G401 (cell line): Measurements from ENCODE around the gene IFI27. TPM values are rescaled to one million over a fixed set of nuclear protein-coding genes. Genes with fewer than 3 reads are reported as not detected.

Experiments
- DNase-seq: peaks from one replicate; pipeline ENCODE4 v3.0.0-alpha.2; 2015; ENCODE audit warnings: low spot score
- in situ Hi-C: cut with HindIII; loops from 2 replicates; pipeline ENCODE4 v1.10.0; 2016; ENCODE audit warnings: low sequenced_read_pairs, mixed read lengths
- total RNA-seq: library from RNA; depleted of rRNA; stranded (reverse); fragments of >200 nt; shearing (Covaris generic); gene quantifications from 2 replicates; pipeline ENCODE4 v1.2.3, GENCODE V29; 2014

The IFI27 gene
- total RNA-seq, 1 experiment from 2014 or later: not detected

- in situ Hi-C loops: no loop called here
- no peak for DNase-seq
Observed at GRCh38 chr14:94122438-94122837, 11.9 kb downstream of the IFI27 start.

- DNase-seq: no peak
- in situ Hi-C loops: no loop called here
Observed at GRCh38 chr14:94123296-94123695, 12.8 kb downstream of the IFI27 start.

GRCh38 chr14:94123868-94124267 is 13.3 kb downstream of the IFI27 start:
- DNase-seq: no peak
- in situ Hi-C loops: no loop called here

- no peak for DNase-seq
- in situ Hi-C loops: no loop called here
Observed at GRCh38 chr14:94124582-94125377, 14.2 kb downstream of the IFI27 start.

- in situ Hi-C loops: no loop called here
- no peak for DNase-seq
Observed at GRCh38 chr14:94125659-94126418, 15.3 kb downstream of the IFI27 start.

GRCh38 chr14:94126419-94126677 is 15.8 kb downstream of the IFI27 start:
- in situ Hi-C loops: no loop called here
- no peak for DNase-seq

GRCh38 chr14:94126800-94127199 is 16.3 kb downstream of the IFI27 start:
- DNase-seq: no peak
- in situ Hi-C loops: no loop called here

- no peak for DNase-seq
- in situ Hi-C loops: no loop called here
Observed at GRCh38 chr14:94127330-94127729, 16.8 kb downstream of the IFI27 start.

GRCh38 chr14:94128216-94128839 is 17.8 kb downstream of the IFI27 start:
- in situ Hi-C loops: no loop called here
- DNase-seq: no peak

- peak; percentile 88 for DNase-seq
- in situ Hi-C loops: no loop called here
Observed at GRCh38 chr14:94129111-94129757, 18.7 kb downstream of the IFI27 start, which contains the start of gene IFI27L2. Gene IFI27L2 (minus strand): TSS chr14:94129604. CDS start chr14:94129564, 40 bp downstream.

GRCh38 chr14:94129758-94130414 is 19.4 kb downstream of the IFI27 start:
- in situ Hi-C loops: no loop called here

GRCh38 chr14:94132285-94132887 is 21.9 kb downstream of the IFI27 start:
- DNase-seq: peak; percentile 80
- in situ Hi-C loops: no loop called here

More at GRCh38 chr14:94129758-94130414, 19.4 kb downstream of the IFI27 start:
- peak; percentile 70 for DNase-seq

GRCh38 chr14:94135476-94135875 is 24.9 kb downstream of the IFI27 start:
- DNase-seq: no peak
- in situ Hi-C loops: no loop called here

GRCh38 chr14:94136575-94137331 is 26.2 kb downstream of the IFI27 start:
- DNase-seq: peak; percentile 87
- in situ Hi-C loops: no loop called here

GRCh38 chr14:94138251-94138650 is 27.7 kb downstream of the IFI27 start:
- in situ Hi-C loops: no loop called here

GRCh38 chr14:94139006-94139405 is 28.5 kb downstream of the IFI27 start:
- in situ Hi-C loops: no loop called here
- no peak for DNase-seq

More at GRCh38 chr14:94138251-94138650, 27.7 kb downstream of the IFI27 start:
- no peak for DNase-seq

- DNase-seq: no peak
- in situ Hi-C loops: no loop called here
Observed at GRCh38 chr14:94139421-94139820, 28.9 kb downstream of the IFI27 start.

- in situ Hi-C loops: no loop called here
- DNase-seq: no peak
Observed at GRCh38 chr14:94142247-94142646, 31.7 kb downstream of the IFI27 start.
